Measurements from ENCODE around the gene SDK1.

SDK1 gene

DNA sequence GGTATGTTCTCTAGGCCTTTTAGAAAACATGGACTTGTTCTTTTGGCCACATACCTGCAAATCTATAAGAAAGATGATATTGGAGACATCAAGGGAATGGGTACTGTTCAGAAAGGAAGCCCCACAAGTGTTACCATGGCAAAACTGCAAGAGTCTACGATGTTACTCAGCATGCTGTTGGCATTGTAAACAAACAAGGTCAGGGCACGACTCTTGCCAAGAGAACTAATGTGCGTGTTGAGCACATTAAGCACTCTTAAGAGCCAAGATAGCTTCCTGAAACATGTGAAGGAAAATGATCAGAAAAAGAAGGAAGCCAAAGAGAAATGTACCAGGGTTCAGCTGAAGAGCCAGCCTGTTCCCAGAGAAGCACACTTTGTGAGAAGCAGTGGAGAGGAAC lies 37.1 kb downstream of the SDK1 start:
- DNase-seq (ENCODE audit: low spot score): no peak

DNA sequence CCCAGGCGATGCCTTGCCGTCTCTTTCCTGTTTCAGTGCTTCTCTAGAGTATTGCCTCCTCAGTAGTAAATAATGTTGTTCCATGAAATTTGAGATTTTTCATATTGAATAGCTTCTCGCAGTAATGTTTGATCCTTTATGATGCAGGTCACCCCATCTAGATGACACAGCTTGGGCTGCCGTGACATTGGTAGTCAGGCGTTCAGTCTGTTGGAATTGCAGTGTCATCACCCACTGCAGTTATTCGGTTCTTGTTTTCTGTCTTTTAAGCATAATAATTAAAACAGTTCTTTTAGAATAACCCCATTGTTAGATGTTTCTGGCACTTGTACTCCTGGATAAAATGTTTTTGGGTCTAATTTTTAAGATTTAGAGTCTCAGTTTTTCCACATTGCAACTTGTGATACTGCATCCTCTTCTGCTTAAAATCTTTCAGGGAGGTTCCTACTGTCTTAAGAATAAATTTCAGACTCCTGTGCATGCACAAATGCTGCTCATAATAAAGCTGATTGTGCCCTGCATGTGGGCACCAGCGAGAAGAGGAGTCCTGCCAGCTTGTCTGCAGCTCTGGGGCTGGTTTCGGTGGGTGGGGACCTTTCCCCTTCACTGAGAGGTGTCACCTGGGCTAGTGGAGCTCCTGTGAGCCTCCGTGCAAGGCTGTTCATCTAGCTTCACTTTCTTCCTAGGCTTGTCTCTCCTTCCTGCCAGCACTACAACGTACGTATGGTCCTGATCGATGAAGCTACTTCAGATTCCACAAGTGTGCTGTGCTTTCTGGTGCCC lies 44.8 kb downstream of the SDK1 start:
- DNase-seq (ENCODE audit: low spot score): no peak

DNA sequence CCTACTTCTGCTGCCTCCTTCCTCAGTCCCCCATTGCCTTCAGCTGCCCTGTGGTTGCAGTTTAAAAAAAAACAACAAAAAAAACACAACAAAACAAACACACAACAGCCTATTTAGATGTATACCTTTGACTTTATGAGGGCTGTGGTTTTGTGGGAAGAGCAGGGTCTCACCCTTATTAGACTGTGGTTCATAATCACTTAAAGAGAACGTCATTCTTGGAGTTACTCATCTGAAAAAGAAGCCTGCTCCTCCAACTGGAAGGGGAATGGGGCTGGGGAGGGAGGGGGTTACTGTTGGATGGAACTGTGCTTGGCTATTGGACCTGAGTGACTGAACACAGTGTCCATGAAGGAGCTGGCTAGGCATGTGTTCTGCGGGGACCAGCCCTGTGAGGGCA lies 48.1 kb downstream of the SDK1 start:
- no peak for DNase-seq (ENCODE audit: low spot score)

DNA sequence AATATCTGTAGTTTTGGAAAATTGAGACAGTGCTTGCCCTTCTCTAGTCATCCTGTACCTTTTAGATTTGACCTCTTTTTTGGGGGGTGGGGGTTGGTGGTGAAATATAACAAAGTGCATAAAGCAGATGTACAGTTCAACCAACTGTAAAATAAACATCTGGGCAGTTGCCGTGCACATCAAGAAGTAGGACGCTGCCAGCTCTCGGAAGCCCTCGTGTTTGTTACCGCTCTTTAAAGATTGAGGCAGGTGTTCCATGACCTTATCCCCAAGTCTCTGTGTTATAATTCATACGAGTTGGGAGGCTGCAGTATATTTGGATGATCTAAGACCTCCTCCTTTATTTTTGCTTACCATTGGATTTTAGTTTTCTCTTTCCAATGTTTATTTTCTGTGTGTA lies 55.1 kb downstream of the SDK1 start:
- DNase-seq (ENCODE audit: low spot score): no peak

DNA sequence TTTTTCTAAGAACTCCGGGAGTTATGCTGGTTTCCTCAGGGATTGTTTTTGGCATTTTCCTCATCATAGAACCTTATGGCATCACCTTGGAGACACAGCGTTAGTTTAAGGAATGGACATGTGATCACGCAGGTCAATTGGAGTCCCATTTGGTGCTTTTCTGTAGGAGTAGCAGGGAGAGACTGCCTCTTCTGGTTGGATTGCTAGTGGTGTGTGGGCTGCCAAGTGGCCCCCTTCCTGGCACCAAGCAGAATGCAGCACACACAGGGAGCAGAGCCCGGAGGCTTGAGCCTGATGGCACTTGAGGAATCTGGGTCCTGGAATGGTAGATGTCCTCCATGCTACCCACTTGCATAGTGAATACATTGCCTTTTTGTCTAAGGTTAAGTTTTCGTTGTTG lies 57.9 kb downstream of the SDK1 start:
- DNase-seq (ENCODE audit: low spot score): no peak

DNA sequence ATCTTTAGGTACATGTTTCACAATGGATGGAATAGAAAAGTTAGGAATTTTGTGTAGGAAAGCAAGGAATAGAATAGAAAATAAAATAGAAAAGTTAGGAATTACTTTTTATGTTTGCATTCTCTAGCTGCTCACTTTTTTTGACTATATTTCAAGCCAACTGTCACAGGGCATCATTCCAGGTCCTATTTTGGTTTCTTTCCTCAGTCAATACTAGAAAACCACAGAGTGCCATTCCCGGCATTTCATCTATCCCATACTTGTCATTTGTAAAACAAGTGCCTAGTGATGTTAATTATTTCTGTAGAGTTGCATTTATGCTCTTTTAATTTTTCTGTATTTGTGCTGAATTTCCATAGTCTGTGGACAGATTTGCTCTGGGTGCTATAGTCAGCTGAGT lies 66.2 kb downstream of the SDK1 start:
- DNase-seq (ENCODE audit: low spot score): no peak

DNA sequence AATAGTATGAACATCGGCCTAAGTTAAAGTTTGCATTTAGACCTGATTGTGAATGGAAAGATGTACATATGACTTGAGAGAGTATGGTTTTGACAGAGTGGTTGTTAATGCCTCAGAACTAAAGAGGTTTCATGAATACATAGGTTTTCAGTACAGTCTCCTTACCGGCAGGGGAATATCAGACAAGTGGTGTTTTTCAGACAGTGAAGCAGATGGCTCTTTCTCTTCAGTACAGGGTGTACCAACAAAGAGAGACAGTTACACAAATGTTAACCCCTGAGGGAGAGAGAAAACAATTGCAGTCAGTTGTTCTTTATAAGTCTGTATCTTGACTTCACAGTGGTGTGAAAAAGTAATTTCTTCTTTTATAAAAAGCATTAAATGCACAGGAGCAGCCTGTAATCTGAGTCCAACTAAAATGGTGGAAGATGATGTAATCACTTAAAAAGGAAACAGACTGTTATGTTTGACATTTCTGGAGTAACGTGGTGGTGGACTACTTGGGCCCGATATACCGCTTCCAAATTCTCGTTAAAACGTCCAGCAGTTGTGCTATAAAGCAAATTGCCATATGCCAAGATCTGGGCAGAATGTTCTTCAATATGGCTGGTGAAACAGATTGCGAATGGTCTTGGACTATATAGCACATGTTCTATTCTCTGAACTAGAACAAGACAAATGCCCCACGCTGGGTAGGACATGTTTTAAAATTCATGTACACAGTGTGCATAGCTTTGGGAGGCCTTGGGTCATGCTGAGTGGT lies 69.2 kb downstream of the SDK1 start:
- DNase-seq (ENCODE audit: low spot score): no peak

DNA sequence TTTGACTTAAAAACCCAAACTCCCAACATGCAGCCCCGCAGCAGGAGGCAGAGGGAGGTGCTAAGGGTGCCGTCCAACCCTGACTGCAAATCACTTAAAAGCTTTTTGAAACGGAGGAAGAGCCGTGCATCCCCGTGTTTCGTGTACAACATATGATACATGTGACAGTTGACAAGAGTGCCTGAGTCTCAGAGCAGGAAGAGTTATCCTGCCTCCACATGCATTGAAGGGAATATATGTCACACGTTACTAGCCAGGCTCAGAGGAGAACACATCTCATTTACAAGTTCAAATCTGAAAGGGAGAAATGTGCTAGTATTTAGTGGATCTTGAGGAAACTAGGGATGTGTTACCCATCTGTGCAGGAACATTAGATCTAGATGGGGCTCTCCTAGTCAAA lies 69.9 kb downstream of the SDK1 start:
- DNase-seq (ENCODE audit: low spot score): no peak

DNA sequence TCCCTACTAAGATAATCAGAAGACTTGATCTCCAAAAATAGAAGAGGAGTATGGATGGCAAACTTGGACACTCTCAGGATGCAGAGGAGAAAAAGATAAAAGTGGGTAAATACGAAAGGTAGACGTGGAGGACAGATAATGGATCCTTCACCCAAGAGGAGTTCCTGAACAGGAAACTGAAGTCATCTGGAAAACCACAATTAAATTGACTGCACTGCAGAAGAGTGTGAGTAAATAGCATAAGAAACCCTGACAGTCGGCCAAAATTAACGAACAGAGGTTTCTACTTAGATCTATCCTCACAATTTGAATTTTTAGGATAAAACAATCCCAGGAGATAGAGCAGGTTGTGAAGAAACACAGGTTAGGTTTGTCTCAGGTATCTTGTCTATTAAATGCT lies 70.5 kb downstream of the SDK1 start:
- no peak for DNase-seq (ENCODE audit: low spot score)

DNA sequence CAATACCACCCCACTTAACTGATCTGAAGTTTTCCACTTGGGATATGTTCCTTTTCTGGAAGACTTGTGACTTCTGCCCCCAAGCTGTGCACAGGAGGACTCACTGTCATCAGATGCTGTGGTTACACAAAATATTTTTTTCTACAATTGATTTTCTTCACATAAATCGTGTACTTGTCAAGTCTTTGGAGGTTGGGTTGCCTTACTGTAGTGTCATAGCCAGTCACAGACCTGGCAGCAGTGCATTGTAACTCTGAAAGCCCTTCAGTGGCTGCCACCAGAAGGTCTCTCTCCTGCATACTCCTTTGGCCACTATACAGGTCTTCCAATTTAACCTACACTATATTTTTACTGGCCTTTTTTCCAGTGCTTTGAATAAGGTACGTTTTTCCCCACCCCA lies 73.2 kb downstream of the SDK1 start:
- no peak for DNase-seq (ENCODE audit: low spot score)

DNA sequence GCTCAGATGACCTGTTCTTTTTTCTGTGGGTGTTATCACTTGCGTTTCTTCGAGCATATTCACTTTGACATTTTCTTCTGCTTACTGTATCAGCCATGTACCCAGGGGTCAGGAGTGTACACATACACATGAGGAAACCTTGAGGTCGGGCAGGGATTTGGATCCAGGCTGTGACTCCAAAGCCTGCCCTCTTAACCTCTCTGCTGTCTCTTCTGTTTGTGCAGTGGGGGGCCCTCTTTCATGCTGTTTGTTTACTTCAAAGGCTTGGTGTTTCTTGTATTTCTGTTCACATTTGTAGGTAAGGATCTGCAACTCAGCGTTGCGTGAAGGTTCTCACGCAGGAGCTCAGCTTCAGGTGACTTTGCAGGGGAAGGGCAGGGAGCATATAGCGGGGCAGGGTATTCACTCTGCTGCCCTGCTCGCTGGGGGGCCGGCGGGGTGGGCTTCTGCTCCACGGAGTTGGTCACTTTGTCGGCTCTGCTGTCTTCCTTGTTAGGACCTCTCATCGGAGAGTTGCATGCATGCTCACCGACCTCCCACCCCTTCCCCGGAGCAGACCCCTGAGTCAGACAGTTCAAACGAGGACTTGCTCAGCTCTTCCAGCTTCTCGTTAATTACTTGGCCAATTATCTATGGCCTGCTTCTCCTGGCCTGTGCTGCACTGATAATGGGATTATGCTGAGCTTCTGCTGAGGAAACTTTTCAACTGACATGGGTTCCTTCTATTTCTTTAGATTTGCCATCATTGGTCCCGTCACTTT lies 77.5 kb downstream of the SDK1 start:
- no peak for DNase-seq (ENCODE audit: low spot score)

DNA sequence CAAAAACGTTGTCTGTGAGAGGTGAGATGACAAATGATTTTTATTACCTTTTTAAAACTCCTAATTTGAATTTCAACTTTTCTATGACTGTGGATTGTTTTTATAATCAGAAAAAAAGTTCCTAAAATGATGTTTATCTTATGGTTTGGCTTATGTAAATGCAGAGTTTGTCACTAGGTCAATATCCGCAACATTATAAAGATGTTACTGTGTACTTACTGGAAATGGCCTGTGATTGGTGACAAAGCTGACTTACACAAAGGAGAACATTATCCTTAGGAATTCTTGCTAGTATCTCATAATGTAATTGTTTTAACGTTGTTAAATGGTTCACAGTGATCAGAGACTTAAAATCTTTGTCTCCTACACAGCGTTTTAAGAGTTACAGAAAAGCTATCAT lies 79.0 kb downstream of the SDK1 start:
- DNase-seq (ENCODE audit: low spot score): no peak

DNA sequence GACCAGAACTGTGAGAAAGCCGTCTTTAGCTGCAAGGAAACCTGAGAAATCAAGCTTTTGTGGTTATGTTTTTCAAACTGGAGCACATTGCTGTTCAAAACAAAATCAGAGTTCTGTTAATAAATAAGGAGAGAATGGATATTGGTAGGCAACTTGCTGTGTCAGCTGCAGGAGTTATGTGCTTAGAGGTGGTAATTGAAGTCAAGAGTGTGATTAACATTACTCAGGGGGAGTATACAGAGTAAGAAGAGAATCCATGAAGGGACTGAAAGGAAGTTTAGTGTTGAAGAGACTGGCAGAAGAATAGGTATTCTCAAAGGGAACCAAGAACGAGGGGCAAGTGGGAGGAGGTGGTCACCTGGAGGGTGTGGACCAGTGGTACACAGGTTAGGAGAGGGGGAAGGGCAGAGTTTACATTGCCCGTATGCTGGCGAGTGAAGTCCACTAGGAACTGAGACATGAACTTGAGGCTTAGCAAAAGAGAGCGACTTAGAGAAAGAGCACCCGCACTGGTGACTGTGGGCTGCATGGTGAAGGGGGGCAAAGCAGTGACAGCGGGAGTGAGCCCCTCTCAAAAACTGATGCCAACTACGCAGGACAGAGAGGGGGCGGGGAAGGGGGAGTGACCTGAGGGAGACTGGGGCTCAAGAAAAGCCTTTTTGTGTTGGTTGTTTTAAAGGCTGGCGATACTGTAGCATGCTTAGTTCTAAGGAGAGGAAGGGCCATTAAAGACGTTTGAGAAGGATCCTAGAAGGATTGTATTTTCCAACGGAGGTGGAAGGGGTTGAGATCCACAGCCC lies 80.0 kb downstream of the SDK1 start:
- no peak for DNase-seq (ENCODE audit: low spot score)

DNA sequence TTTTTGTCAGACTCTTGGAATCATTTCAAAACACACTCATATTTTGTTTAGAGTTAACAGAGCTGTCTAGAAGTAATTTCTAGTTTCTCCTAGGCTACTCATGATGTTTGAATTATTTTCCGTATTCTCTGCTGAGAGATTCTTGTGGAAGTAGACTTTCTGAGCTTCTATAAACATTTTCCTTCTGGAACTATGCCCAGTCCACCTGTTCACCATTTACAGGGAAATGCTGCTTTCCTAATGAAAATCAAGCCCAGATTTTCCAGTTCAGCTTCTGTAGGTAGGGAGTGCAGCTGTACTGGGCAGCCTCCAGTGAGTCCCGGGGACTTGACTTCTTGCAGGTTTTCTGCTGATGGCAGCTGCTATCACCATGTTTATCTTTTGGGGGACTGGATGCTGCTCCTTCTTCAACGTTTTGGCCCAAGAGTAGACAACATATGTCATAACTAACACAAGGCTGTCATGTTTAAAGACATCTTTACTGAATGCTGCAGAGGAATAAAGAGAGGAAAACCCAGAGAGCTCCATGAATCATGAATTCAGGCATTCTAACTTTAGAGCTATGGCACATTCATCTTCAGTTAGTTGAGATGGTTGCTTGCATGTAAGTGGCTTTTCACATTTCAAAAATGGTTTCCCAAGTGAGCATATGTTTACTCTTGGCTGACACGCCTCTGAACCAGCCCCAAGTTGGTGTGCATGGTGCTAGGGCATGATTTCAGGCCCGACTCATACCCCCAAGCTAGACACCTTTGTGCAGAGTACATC lies 85.6 kb downstream of the SDK1 start:
- DNase-seq (ENCODE audit: low spot score): no peak

DNA sequence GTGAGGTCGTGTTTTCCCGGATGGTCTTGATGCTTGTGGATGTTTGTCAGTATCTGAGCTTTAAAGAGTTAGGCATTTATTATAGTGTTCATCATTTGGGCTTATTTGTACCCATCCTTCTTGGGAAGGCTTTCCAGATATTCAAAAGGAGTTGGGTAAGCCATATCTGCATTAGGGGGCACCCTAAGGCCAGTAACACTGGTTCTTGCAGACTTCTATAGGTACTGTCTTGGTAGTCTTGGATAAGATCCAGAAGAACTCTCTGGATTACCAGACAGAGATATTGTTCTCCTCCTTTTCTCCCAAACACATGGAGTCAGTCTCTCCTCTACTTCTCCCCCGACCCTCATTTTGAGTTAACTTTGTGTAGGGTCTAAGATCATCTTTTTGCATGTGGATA lies 92.8 kb downstream of the SDK1 start:
- DNase-seq (ENCODE audit: low spot score): no peak

DNA sequence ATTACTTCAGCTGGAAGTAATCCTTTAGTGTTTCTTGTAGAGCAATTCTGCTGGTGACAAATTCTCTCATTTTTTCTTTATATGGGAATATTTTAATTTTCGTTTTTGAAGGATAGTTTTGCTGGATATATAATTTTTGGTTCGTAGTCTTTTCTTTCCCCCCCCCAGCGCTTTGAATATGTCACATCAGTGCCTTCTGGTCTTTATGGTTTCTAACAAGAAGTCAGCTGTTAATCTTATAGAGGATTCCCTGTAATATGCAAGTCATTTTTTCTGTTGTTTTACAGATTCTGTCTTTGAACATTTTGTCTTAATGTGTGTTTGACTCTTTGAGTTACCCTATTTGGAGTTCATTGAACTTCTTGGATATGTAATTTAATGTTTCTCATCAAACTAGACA lies 96.3 kb downstream of the SDK1 start:
- no peak for DNase-seq (ENCODE audit: low spot score)

DNA sequence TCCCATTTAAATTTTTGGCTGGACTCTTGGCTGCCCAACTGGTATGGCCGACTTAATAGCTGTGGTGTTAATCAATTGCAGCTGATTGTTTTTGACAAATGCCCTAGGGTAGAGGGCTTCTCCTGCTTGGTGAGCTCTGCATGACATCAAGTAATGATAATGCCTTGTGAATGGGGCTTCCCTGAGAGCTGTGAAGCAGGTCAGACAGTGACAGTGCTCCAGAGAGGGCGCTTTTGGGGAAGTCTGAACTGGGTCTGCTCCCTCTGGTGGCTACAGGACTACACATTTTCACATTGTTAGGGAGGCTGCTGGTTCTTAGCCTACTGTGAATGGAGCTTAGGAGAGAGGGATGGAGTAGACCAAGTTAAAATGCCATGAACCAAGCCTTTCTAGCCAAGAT lies 98.8 kb downstream of the SDK1 start:
- no peak for DNase-seq (ENCODE audit: low spot score)

DNA sequence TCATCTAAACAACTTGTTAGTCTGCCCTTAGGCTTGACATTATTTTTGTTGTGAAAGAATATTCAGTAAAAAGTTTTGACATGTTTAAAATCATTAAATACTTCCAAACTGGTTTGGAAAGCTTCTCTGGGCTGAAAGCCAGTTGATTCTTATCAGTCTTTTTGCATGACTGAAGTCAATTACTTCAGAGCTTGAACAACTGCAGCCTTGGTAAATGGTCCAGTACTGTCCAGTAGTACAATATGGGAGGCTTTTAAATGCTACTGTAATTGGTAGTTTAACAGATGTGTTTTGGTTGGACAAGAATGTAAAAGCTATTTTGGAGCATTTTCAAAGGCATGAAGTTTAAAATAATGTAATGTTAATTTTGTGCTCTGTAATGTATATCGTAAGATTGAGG lies 103.4 kb downstream of the SDK1 start:
- DNase-seq (ENCODE audit: low spot score): no peak

DNA sequence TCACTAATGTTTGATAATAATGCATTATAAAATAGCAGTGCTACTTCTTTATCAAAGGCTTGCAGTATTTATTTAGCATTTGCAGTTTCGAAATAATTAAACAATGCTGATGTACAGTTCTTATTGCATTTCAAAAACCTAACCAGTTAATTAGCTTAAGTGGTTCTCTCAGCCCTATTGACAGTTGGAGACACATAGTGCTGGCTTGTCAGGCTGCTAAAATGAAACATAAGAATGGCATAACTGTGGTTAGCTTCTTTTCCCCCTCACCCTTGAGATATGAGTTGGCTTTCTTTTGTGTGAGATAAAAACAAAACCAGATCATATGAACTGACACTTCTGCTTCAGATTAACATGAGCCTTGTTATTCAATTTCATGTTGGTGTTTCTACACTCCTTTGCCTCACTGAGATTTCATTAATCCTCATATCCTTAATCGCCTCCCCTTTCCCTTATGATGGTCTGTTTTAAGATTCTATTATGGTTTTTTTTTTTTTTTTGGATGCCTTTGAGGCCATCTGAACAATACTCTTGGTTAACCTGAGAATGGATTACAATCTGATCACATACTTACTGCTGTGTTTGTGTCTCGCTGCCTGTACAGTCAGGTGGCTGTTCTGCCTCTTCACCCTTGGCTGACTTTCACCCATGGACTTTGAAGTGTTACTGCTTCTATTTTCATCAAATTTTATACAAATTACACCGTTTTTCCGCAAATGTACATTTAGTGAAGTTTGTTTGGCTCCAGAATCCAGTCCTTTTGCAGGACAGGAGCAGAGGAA lies 108.0 kb downstream of the SDK1 start:
- DNase-seq (ENCODE audit: low spot score): no peak

DNA sequence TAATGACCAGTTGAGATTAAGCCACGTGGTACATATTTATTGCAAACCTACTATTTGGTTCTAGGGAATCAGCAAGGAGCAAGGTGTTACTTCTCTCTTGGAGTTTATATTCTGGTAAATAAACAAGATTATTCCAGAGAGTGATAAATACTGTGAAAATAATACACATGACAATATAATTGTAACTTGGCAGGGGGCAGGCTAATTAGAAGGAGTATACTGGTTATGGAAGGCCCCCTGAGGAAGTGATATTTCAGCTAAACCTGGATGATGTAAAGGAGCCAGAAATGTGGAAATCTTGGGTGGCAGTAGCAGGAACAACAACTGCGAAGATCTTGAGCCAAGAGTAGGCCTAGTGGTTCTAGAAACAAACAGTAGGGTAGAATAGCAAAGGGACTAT lies 111.8 kb downstream of the SDK1 start:
- DNase-seq (ENCODE audit: low spot score): no peak

DNA sequence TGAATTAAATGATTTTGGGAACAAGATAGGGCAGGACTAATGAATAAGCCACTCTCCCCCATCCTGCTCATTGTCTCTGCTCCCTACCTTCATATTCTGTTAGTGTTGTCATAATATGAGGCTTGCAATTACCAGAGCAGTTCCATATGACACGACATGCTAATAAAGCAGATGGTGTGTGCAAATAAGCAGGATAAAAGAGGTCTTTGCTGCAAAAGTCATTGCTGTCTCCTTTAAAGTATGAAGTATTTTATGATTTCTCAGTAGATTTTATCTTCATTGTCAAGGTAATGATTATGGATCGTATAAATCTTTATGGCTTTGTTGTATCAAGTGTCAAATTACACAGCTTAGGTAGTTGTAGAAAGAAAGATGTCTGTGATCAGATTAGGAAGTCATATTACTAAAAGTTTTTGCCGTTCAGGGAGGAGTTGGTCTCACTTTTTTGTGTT lies 114.8 kb downstream of the SDK1 start:
- DNase-seq (ENCODE audit: low spot score): no peak

Measured in globus pallidus (tissue), 1 donor.